Measurements from ENCODE around the gene MYPOP. TPM values are rescaled to one million over a fixed set of nuclear protein-coding genes. Genes with fewer than 3 reads are reported as not detected.
A peak's percentile ranks its signal among the peaks of the same experiment; 100 is the strongest.

Gene MYPOP
- total and polyA plus RNA-seq, 9 donors, result 3.0 to 9.1 (median 5.0) TPM

- WGBS, 3 donors, result 60 to 75% (median 67%) methylated on average over 9 of the region's 9 CpGs
- TF ChIP-seq EP300 (IDR thresholded peaks at IDR 0.05) (no peak), CTCF (IDR thresholded peaks at IDR 0.05) (no peak), POLR2A (IDR thresholded peaks at IDR 0.05) (no peak)
- H3K27me3 ChIP-seq, result peaks cover 7% of the 10 kb centered on the region
- no peaks in the 10 kb centered on the region for H3K36me3 ChIP-seq
- peaks cover 4% of the 10 kb centered on the region for H3K4me1 ChIP-seq (ENCODE audit: insufficient read depth)
- intact Hi-C loops (cut with DNase I), result no loop called here
- no peak overlapping the region for H3K27ac ChIP-seq
- DNase-seq, result no peak
- no peak overlapping the region for H3K4me3 ChIP-seq
- no peaks in the 10 kb centered on the region for H3K9me3 ChIP-seq
Observed at GRCh38 chr19:45865269-45865948, 37.0 kb downstream of the MYPOP start.

- Histone ChIP-seq H3K27ac (no peak overlapping the region), H3K4me3 (peak overlapping the region; percentile 20)
- intact Hi-C loops (cut with DNase I), result no loop called here
Observed at GRCh38 chr19:45864629-45865082, 37.8 kb downstream of the MYPOP start.

GRCh38 chr19:45863840-45864628, 38.4 kb downstream of the MYPOP start, which contains the start of gene FOXA3:
Gene FOXA3 (plus strand): TSS chr19:45864326. CDS start chr19:45864457, 131 bp downstream.
- Histone ChIP-seq H3K4me1 (ENCODE audit: insufficient read depth) (peaks cover 4% of the 10 kb centered on the region), H3K4me3 (peak within 1 kb of the TSS; percentile 97), H3K27ac (no peak within 1 kb of the TSS), H3K27me3 (peaks cover 7% of the 10 kb centered on the region), H3K9me3 (no peaks in the 10 kb centered on the region), H3K36me3 (no peaks in the 10 kb centered on the region)
- intact Hi-C loops (cut with DNase I), result no loop called here
- DNase-seq, result peak in 2 of 5 donors; percentile 23 to 56
- TF ChIP-seq POLR2A (IDR thresholded peaks at IDR 0.05), result no peak
- peak in 1 of 3 donors; percentile 29 for TF ChIP-seq CTCF (IDR thresholded peaks at IDR 0.05)
- 2 to 3% (median 2%) methylated on average over 37 to 71 of the region's 71 CpGs for WGBS, 3 donors

More at GRCh38 chr19:45864629-45865082, 37.8 kb downstream of the MYPOP start:
- no peak for DNase-seq
- no peaks in the 10 kb centered on the region for H3K36me3 ChIP-seq
- H3K27me3 ChIP-seq, result peaks cover 7% of the 10 kb centered on the region
- no peak for TF ChIP-seq POLR2A (IDR thresholded peaks at IDR 0.05)
- TF ChIP-seq CTCF (IDR thresholded peaks at IDR 0.05), result no peak
- TF ChIP-seq EP300 (IDR thresholded peaks at IDR 0.05), result no peak
- 14 to 19% (median 15%) methylated on average over 12 of the region's 12 CpGs for WGBS, 3 donors
- no peaks in the 10 kb centered on the region for H3K9me3 ChIP-seq
- H3K4me1 ChIP-seq (ENCODE audit: insufficient read depth), result peaks cover 4% of the 10 kb centered on the region

- Histone ChIP-seq H3K4me1 (ENCODE audit: insufficient read depth) (peaks cover 4% of the 10 kb centered on the region), H3K27ac (no peak overlapping the region), H3K9me3 (no peaks in the 10 kb centered on the region), H3K27me3 (peaks cover 7% of the 10 kb centered on the region), H3K4me3 (peak overlapping the region; percentile 97), H3K36me3 (no peaks in the 10 kb centered on the region)
- intact Hi-C loops (cut with DNase I), result no loop called here
- WGBS, 3 donors, result 0 to 2% (median 1%) methylated on average over 22 of the region's 22 CpGs
- DNase-seq, result no peak
- no peak for TF ChIP-seq POLR2A (IDR thresholded peaks at IDR 0.05)
- peak; percentile 50 for TF ChIP-seq EP300 (IDR thresholded peaks at IDR 0.05)
Observed at GRCh38 chr19:45863335-45863839, 39.0 kb downstream of the MYPOP start.

All from ovary (tissue), 9 donors.